Vagina (tissue), 2 donors: ENCODE measurements around the gene ADK.

Source experiments
- POLR2AphosphoS5 ChIP-seq, 2 donors: sonication (generic); formaldehyde crosslinking; IDR thresholded peaks; one replicate each; pipeline ENCODE4 v1.9.0; 2017; ENCODE audit warnings: antibody characterized with exemption in 2 of 2, mild to moderate bottlenecking in 2 of 2, low read depth in 1 of 2; ENCODE audit not compliant: insufficient read depth in 1 of 2
- TF ChIP-seq, protein P1 (sequence below), 3 experiments: fragments of 450-650 bp in 2 of 3; fragments of 200-600 bp in 1 of 3; sonication (generic) in 1 of 3; IDR thresholded peaks; one replicate each; pipeline ENCODE4 v1.5.1; 2017 to 2019; ENCODE audit warnings: antibody characterized with exemption in 3 of 3, mild to moderate bottlenecking in 2 of 3, moderate library complexity in 2 of 3

DNA sequence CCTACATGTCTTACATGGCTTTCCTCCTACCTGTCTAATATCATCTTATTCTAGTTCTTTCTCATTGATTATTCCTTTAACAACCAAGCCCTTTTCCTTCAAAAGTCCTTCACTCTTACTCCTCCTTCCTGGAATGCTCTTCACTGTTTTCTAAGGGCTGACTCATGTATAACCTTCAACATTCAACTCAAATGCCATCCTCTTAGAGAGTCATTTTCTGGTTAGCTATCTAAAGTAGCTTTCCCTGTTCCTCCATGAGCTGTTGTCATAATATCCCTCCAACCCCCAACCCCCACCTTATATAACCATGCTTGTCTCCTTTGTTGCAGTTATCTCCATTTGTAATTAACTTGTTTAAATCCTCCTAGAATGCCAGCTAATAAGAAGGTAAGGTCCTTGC lies 286.8 kb downstream of the ADK start:
- TF ChIP-seq, protein P1, sequence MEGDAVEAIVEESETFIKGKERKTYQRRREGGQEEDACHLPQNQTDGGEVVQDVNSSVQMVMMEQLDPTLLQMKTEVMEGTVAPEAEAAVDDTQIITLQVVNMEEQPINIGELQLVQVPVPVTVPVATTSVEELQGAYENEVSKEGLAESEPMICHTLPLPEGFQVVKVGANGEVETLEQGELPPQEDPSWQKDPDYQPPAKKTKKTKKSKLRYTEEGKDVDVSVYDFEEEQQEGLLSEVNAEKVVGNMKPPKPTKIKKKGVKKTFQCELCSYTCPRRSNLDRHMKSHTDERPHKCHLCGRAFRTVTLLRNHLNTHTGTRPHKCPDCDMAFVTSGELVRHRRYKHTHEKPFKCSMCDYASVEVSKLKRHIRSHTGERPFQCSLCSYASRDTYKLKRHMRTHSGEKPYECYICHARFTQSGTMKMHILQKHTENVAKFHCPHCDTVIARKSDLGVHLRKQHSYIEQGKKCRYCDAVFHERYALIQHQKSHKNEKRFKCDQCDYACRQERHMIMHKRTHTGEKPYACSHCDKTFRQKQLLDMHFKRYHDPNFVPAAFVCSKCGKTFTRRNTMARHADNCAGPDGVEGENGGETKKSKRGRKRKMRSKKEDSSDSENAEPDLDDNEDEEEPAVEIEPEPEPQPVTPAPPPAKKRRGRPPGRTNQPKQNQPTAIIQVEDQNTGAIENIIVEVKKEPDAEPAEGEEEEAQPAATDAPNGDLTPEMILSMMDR (IDR thresholded peaks at IDR 0.05): no peak
- no peak for TF ChIP-seq POLR2AphosphoS5 (IDR thresholded peaks at IDR 0.05; ENCODE audit: insufficient read depth in 1 of 2, low read depth in 1 of 2)
